ENCODE measurements around the gene TRMT1.

TRMT1 gene

DNA sequence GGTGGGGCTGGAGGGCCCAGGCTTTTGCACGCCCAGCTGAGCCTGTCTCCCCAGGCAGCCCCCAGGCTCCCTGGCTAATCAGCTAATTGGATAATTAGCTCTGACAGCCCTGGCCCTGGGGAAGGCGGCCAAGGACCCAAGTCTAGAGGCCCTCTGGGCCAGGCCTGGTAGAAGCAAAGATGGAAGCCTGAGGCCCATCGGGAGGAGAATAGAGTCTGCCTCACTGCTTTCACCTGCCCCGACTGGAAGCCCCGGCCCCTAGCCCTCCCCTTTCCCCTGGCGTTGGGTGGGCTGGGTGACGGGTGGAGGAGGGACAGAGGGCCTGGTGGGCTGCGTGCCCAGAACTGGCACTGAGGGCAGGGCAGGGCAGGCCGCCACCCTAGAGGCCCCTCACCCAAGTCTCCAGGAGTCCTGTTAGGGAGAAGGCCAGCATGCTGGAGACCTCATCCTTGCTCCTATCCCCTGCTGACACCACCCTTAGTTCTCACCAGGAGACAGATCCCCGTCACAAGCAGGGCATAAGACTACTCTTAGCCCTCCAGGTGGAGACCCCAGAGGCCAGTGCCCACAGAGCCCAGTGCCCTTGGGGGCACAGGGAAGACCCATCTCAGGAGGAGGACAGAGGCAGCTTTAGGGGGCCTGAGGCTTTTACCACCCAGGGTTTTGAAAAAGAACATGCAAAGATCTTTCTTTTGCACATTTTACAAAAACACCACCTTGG lies 25.9 kb downstream of the TRMT1 start:
- no peak for DNase-seq (ENCODE audit: low spot score)

DNA sequence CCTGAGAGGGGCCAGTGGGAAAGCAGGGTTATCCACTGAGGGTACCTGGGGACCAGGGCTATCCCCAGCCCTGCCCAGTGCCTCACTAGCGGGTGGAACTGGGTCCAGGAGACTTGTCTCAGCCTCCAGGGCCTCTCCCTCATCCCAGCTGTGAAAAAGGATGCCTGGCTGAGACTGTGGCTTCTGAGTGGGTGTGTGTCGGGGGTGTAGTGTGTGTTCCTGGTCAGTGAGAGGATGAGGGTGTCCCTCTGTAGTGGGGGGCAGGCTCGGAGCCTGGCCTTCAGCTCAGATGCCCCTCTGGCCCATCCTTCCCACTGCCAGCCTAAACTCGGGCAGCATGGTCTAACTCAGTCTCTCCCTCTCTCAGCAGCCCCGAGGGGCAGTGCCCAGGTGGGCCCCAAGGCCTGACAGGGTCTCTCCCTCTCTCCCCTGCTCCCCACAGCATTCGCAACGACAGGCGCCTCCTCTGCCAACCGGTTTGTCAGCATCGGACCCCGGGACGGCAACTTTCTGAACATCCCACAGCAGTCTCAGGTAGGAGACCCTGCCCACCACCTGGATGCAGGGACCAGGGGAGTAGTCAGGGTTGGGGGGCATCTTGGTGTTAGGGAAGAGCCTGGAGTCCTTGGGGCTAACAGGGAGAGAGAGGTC lies 26.6 kb downstream of the TRMT1 start:
- DNase-seq (ENCODE audit: low spot score) = no peak

DNA sequence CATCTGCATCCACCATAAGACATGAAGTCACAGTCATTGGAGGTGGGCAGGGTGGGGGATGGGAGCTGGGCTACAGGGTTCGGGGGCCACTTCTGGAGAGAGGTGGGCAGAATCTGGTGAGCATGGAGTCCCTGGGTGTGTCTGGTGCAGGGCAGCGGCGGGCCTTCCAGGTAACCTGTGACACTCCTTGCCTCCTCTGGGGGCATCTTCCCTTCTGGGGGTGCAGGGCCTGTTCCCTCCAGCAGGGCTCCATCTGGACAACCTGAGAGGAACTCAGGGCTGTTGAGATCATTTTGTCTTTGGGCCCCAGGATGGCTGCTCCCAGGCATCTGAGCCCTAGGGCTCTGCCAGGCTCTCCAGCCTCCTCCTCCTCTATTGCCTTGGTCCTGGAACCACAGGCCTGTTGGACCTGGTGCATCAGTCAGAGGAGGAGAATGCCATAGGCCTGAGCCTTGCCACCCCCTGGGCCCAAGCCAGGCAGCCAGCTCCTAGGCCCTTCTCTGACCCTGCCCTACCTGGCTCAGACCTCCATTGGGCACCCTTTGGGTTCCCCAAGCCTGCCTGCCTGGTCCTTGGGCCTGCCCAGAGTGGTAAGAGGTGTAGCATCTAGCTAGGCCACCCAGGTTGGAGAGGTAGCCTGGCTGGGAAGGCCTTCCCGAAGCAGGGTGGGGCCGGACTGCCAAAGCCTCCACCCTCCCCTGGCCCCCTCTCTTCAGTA lies 27.2 kb downstream of the TRMT1 start:
- DNase-seq (ENCODE audit: low spot score) = no peak

DNA sequence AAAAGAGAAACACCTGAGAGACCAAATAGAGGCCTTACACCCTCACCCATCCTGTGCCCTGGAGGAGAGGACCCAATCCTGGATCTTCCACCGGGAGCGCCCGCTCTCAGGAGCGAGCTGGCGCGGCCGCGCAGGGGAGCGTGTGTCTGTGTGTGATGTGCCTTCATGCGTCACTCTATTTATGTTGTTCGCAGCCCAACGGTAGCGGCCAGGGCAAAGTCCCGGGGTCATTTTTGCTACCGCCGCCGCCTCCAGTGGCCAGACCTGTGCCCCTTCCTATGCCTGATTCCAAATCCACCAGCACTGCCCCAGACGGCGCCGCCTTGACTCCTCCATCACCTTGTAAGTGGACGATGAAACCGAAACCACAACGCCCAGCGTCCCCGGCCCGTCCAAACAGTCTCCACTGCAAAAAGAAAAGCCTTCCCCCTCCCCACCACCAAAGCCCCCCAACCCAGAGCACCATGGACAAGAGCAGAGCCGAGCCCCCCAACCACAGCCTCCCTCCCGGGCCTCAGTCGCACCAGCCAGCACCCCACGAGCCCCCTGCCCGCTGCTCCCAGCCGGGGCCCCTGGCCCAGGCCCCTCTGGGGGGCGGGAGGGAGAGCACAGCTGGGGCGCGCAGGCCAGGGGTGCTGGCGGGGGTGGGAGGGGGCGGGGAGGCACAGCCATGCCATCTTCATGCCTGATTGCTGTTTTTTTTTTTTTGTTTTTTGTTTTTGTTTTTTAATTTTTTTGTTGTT lies 28.6 kb downstream of the TRMT1 start:
- DNase-seq (ENCODE audit: low spot score) = no peak

DNA sequence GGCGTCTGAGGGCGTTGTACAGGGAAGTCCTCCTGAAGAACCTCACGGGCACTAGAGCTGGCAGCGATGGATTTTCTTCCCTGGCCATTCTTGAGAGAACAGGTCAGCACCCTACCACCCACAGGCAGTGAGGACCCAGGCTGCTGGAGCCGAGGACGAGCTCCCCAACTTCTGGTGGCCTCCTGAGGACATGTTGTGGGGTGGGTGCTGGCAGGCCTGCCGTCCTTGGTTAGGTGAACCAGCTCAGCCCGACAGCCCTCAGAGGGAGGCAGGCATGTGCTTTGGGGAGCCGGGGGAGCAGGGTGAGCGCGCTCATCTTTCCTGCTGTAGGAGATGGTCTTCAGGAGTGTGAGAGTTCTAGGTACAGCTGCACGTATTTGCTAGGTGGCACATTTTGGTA lies 29.2 kb downstream of the TRMT1 start:
- no peak for DNase-seq (ENCODE audit: low spot score)

DNA sequence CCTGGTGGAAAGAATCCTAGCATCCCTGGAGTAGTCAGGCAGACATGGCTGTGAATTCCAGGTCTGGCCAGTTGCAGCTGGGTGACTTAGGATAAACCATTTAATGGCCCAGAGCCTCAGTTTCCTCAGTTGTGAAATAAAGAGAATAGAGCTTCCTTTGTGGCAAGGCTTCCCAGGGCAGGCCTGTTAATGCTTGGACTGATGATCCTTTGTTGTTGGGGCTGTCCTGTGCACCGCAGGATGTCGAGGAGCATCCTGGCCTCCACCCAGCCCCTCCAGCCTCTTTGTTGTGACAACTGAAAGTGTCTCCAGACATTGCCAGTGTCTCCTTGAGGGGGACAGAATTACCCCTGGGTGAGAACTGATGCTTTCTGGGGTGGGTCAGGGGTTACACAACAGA lies 30.2 kb downstream of the TRMT1 start:
- no peak for DNase-seq (ENCODE audit: low spot score)

DNA sequence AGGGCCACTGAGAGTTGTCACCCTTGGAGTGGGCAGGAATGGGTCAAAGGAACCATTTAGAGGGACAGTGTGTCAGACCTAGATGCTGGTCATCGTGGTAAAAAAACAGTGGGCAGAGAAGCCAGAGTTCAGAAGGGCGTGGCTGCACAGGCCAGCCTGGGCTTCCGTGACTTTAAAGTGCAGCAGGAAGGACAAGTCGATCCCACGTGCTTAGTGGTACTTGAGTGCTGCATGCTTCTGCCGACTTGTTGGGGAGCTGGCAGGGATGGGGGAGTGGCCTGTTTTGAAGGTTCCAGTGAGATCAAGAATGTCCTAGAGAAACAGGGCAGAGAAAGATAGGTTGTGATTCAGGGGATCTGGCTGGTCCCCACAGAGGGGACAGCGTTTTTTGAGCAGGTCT lies 30.9 kb downstream of the TRMT1 start:
- no peak for DNase-seq (ENCODE audit: low spot score)

DNA sequence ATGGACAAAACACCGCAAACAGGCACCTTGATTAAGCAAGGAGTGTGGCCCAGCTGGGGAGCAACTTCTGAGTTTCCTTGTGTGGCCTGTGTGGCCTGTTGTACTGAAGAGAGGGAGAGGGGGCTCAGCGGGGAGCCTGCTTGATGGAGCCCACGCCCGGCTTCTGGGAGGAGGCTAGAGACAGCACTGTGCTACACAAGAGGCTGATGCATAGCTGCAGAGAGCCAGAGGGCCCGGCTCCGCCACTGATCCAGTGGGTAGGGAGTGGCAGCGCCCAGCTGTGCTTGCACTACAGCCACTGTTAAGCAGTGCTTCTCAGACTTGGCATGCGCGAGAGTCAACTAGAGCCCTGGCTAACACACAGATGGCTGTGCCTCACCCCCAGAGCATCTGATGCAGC lies 32.9 kb downstream of the TRMT1 start:
- no peak for DNase-seq (ENCODE audit: low spot score)

DNA sequence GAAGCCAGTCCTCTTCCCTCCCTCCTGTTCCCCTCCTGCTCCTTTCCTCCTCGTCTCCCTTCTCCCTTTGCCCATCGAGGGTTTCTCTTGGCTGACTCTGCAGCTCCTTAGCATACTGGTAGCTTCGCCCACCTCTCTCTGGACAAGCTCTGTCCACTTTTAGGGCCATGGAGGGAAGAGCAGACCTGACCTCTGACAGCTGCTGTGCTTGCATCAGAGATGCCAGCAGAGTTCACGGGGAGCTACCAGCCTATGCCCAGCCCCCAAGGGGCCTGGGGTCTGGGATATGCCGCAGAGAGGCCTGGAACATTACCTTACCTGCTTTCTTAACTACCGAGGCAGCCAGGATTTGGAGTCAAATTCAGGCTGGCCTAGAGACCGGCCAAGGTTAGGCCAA lies 33.5 kb downstream of the TRMT1 start:
- no peak for DNase-seq (ENCODE audit: low spot score)

DNA sequence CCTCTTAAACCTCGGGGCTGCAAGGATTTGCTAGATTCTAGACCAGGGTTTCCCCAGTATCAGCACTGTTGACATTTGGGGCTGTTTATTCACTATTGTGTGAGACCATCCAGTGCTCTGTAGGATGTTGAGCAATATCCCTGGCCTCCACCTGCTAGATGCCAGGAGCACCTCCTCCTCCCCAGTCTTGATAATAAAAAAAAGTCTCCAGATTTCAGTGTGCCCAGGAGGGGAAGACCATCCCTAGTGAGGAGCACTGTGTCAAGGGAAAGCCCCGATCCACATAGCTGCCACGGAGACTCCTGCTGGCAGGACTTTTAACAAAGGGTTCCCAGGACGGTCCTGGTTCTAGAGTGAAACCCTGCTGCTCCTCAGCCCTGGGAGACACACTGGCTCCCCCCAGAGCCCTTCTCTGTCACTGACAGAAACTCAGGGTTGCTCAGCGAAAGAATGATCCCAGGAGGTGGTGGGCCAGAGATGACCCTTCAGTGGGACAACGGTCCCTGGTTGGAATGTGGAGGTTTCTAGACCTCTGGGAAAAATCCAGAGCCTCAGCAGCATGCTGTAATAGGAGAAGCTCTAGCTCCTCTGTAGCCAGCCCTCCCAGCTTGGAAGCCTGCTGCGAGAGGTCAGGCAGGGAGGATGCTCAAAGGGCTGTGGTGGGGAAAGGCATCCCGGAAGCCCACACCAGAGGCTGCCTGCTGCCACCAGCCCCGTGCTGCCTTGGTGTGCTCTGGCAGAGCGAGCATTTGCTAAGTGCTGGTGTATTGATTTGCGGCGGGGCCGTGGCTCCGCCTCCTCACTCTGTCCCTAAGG lies 34.1 kb downstream of the TRMT1 start:
- peak; percentile 55 for DNase-seq (ENCODE audit: low spot score)

DNA sequence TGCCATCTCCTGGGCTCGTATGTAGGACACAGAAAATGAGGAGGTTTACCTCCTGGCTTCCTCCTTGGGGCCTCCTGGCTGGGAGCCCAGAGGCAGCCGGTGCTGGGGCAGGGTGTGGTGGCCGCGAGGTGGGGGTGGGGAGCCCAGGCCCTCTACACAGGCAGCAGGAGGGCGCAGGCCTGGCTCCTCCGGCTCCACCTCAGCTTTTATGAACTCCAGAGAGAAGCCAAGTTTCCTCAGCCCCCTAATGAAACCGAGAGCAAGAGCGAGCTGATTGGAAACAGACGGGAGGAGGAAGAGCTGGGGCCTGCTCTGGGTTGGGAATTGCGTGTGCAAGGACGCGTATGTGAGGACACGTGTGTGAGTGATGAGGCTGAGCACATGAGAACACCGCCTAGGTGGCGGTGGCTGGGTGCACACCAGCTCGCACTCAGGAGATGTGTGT lies 37.0 kb downstream of the TRMT1 start:
- peak; percentile 79 for DNase-seq (ENCODE audit: low spot score)

DNA sequence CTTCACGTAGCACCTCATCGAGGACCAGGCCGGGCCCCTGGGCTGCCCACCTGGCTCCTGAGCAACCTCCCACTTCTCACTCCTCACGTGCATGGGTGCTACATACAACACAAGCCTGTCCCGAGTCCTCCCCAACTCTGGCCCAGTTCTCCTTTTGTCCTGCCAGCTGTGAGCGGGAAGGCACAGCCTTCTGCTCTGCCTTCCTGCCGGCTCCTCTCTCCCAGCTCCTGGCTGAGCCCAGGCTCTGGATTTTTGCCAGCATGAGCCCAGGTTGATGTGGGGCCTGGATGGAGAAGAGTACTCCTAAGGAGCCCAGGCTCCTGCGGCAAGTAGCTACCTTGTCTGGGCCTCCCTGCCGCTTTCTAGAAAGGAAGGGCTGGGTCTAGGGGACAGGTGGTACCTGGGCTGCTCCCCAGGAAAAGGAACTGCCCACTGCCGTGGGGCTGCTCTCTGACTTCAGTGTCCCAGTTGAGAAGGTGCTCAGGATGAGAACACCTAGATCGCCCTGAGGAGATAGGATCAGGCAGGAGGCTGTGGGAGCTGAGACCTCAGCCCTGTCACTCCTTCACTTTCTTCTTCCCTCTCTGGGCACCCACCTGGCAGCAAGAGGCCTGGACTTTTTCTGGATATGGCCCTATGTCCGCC lies 37.5 kb downstream of the TRMT1 start:
- DNase-seq (ENCODE audit: low spot score) = no peak

DNA sequence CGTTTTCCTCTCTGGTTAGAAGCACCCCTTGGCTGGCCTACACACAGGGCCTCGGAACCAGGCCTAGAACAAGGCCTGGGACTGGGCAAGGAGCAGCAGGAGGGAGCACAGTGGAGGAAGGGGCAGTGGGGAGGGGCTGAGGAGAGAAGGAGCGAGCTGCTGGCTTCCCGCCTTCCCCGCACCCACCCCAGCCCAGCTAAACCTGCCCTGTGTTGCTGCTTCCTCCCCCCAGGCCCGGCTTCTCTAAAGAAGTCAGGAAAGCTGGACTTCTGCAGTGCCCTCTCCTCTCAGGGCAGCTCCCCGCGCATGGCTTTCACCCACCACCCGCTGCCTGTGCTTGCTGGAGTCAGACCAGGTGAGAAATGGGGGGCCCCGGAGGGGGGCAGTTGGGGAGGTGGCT lies 38.2 kb downstream of the TRMT1 start:
- no peak for DNase-seq (ENCODE audit: low spot score)

DNA sequence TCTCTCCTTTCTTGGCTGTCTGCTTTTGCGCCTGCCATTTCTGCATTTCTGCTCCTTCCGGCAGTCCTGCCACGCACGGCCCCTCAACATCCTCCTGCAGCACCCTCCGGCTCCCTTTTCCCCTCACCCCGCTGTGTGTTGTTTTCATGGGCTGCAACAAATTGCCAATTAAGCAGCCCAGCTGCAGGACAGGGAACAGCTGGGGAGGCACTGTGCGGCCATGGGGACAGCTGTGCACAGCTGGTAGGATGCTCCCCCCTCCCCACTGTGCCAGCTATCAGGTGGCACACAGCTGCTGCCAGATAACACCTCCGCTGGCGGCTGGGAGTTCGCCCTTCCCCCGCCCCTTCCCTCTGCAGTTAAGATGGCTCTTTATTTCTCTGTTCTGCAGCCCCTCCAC lies 39.3 kb downstream of the TRMT1 start:
- no peak for DNase-seq (ENCODE audit: low spot score)

DNA sequence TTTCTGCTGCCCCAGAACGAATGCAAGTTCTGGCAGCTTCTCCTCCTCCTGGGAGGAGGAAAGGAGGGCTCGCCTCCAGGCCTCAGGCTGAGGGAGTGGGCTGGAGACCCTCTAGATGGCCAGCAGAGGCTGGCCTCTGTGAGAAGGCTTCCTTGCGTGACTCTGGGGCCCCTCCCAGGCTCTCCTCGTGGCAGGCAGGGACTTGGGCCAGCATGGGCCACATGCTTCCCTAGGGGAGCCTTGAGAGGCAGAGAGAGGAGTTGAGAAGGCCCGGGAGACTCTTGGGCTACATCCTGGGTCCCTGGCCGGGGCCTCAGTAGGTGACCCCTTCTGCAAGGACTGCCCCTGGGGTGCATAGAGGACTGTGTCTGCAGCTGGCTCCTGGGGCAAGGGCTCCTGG lies 39.8 kb downstream of the TRMT1 start:
- no peak for DNase-seq (ENCODE audit: low spot score)

DNA sequence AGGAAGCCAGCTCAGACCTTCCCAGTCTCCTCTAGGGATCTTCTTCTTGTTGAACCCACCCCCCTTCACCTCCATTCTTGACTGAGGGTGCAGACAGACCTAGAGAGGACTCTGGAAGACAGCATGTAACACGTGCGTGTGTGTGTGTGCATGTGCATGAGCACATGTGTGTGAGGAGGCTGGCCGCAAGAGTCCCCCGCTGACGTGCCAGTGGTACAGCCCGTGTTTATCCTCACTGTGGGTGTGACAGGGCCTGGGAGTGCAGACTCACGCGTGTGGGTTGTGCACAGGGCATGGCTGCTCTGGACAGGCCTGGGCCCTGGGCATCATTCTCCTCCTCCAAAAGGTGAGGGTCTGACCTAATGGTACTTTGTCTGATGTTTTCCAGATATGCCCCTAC lies 40.2 kb downstream of the TRMT1 start:
- DNase-seq (ENCODE audit: low spot score) = no peak

DNA sequence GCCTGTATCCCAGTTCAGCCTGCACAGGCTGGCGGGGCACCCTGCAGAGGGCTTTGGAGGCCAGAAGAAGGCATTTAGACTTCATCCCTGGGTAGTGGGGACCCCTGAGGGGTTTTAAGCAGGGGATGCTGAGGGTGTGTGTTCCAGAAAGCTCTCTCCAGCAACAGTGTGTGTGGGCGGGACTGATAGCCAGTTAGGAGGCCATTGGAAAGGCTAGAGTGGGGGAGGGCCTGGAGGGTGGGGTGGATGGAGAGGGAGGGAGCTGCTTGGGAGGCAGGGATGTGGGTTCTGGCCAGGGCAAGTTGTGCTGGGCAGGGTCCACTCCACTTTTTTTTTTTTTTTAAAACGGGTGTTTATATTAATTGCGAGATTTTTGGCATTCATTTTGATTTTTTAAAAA lies 42.2 kb downstream of the TRMT1 start:
- DNase-seq (ENCODE audit: low spot score) = no peak

DNA sequence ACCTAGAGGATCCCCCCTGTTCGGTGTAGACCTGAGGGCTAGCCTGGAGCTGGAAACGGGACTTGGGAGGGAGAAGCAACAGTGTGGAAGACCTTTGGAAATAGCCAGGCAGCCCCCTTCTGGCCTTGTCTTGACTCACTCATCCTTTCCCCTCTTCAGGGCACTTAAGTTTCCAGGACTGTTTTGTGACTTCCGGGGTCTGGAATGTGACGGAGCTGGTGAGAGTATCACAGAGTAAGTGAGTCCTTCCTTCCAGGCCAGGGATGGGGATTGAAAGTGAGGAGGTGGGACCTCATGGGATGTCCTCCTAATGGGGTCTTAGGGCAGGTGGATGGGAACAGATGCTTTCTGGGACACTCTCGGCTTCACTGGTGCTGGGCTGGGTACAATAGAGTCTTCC lies 43.3 kb downstream of the TRMT1 start:
- no peak for DNase-seq (ENCODE audit: low spot score)

DNA sequence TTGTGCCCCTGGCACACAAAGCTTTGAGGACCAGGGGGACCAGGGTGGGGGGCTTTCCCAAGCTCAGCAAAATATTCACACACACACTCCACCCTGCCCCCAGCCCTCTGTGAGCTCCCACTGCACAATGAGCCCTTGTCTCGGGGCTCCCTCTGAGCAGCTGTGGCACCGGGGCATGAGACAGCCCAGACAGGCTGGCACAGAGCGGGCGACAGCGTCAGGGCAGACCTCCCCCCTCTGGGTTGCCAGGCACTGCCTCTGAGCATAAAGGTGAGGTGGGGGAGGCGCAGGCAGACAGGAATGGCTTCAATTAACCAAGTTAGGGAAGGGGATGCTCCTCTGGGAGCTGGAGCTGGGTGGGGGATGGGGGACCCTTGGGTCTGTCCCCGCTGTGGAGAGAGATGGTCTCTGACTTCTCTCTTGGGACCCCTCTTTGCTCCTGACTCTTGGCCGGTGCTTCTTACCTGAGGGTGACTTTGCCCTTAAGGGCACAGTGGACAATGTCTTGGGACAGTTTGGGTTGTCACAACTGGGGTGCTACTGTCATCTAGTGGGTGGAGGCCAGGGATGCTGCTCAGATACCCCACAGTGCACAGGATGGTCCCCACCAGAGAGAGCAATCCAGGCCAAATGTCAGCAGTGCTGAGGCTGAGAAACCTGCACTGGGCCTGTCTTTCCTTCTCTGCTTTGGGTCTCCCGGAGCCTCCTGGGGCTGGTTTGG lies 44.2 kb downstream of the TRMT1 start:
- DNase-seq (ENCODE audit: low spot score) = no peak

DNA sequence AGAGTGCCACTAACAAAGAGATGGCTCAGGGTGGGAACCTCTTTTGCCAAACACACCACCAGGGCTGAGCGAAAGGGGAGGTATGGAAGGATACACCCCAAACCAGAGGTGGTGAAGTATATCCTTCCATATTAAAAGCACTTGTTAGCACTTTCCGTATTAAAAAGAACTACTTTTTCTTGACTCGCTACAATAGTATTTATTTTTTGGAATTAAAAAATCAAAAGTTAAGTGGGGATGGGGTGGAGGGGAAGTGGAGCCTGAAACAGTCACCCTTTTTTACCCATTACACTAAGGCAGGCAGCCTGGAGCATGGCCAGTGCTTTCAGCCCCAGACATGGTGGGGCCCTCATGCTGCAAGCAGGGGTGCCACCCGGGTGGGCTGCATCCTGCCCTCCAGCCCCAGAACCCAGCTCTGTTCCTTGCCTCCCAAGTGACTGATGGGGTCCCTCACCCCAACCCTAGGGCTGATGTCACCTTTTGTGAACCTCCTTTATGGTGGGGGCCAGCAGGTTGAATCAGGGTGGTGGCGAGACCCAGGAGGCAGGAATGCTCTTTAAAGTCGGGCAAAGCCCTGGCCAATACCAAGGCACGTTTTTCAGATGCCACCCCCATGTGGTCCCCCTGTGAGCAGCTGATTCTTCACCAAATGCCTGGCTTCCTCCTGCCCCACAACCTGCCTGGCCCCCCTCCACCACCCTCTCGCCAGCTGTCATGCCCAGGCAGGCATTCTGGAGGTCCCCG lies 44.9 kb downstream of the TRMT1 start:
- no peak for DNase-seq (ENCODE audit: low spot score)

Measured in GM03348 (cell line).